GM18526 (cell line): Measurements from ENCODE around the gene PTPN11.
A peak's percentile ranks its signal among the peaks of the same experiment; 100 is the strongest.

ENCODE experiments used
- POLR2A ChIP-seq: IDR thresholded peaks from 3 replicates; pipeline ENCODE4 v1.6.1; 2011; ENCODE audit not compliant: insufficient read length; ENCODE audit errors: extremely low read depth

Gene PTPN11

DNA sequence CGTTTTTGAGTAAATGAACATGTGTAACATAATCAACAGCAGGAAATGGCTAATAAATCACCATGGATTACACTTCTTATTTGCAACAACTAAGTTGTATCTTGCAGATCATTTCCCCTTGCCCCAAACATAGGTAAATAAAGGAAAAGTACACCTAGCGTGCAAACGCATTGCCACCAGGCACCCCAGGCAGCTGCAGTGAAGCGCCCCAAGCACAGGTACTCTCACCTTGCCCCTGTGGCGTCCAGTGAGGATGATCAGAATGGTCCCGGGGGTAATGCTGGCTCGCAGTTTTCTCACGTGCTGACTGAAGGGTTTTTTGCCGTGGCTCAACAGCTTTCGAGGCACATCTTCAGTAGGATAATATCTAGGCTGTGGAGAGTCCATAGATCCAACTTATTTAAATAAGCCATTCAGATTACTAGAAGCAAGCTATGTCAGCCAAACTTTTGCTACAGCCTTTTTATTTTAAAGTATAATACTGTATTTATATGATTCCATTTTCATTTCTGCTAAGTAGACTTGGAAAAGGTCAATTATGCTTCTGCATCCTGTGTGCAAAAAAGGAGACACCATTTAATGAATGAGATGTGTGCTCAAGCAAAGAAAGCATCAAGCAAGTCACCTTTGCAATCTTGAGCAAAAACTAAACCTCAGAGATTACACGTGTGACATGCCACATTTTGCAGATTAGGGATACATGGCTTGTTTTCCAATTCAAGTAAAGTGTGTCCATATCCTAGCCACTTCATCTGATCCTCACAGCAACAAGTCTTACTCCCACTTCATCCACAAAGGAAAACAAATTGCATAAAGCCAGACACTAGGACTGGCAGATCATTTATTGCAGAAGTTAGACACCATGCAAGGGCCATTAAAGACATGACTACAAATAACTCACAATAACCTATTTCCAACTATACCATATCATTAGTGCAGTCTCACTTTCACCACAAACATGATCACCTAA lies 11.9 kb upstream of the PTPN11 start:
- TF ChIP-seq POLR2A, result no peak

DNA sequence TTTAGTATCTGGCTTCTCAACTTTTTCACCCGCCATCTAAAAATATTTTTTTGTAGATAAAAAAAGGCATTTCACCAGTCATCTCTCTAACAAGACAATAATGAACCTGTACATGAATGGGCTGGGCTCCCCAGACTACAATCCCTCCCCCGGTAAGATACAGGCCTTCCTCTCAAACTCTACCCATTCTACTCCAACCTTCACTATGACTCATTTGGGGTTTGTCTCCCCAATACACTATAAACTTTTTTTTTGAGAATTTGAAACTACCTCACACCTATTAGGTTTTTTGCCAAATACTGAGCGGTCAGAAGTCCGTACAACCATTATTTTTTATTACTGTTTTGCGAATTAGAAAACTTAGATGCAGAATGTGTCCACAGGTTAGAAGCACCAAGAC lies 10.1 kb upstream of the PTPN11 start:
- TF ChIP-seq POLR2A, result no peak

DNA sequence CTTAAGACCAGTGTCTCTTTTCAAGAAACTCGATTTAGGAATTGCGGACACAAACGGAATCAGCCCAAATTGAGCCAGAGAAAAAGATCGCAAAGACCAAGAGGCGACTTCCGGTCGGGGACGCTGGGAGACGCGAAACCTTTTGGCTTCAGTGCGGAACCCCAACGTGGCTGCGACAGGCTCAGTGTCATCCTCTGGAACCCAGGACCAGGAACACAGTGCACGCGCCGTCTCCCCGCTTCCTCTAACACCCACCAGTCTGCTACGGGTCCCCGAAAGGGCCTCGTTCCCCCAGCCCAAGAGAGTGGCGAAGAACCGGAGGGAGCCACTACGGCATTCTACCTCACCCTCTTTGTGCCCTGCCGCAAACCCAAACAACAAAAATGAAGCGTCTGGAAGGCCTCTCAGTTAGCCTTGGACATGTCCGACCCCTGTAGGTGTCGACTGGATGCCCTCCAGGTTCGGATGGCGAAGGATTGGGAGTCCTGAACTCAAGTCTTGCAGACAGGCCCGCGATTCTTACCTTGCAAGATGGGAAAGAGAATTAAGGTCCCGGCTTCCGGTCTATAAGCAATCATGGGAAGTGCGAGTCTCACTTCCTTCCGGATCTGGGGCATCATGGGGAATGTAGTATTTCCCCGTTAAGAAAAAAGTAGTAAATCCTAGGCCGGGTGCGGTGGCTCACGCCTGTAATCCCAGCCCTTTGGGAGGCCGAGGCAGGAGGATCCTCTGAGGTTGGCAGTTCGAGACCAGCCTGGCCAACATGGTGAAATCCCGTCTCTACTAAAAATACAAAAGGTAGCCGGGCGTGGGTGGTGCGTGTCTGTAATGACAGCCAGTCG lies 9.5 kb upstream of the PTPN11 start, which contains the start of gene RPL6:
TSS of gene RPL6 (minus strand) at position 542 of the 842 bp plus-strand sequence. CDS start 949 bp downstream, outside the sequence.
- peak; percentile 97 for TF ChIP-seq POLR2A

DNA sequence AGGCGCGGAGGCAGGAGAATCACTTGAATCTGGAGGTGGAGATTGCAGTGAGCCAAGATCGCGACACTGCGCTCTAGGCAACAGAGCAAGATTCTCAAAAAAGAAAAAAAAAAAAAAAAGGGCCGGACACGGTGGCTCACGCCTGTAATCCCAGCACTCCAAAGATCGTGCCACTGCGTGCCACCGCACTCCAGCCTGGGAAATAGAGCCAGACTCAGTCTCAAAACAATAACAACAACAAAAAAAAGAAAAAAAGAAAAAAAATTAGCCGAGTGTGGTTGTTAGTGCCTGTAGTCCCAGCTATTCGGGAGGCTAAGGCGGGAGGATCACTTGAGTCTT lies 8.9 kb upstream of the PTPN11 start:
- TF ChIP-seq POLR2A, result no peak

DNA sequence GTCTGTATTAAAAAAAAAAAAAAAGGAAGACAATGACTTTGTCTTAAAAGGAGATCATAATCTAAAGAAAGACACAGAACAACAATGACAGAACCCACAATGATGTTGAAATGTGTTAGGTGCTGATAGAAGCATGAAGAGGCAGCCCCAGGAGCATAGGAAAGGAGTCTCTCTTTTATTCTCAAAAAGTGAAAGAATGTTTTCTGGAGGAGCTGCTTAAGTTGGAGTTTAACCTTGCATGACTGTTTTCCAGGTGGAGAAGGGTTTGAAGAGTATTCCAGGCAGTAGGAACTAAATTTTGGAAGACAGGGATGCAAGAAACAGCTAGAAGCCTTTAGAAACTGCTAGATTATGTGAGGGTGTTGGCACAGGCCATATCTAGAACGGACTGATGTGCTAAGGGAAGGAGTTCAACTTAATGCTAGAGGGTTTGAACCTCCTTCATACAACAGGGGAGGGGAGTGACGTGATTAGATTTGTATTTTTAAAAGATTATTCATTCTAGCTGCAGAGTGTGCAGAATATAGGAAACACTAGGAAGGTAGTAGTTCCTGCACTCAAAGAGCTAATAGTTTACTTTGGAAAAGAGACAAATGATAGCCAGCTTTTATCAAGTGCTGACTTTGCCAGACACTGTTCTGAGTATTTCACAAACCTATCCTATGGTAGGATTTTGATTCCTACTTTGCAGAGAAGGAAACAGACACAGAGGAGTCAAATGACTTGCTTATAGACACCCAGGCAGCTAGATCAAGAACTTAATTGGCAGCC lies 4.7 kb upstream of the PTPN11 start:
- TF ChIP-seq POLR2A, result no peak

DNA sequence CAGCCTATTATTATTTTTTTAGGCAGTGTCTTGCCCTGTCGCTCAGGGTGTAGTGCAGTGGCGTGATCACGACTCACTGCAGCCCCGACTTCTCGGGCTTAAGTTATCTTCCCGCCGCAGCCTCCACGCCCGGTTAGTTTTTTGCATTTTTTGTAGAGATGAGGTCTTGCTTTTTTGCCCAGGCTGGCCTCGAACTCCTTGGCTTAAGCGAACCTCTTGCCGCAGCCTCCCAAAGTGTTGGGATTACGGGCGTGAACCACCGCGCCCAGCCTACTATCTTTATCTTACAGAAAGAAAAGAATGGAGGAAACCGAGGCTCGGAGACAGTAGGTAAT lies 507 bp upstream of the PTPN11 start:
- TF ChIP-seq POLR2A, result no peak

DNA sequence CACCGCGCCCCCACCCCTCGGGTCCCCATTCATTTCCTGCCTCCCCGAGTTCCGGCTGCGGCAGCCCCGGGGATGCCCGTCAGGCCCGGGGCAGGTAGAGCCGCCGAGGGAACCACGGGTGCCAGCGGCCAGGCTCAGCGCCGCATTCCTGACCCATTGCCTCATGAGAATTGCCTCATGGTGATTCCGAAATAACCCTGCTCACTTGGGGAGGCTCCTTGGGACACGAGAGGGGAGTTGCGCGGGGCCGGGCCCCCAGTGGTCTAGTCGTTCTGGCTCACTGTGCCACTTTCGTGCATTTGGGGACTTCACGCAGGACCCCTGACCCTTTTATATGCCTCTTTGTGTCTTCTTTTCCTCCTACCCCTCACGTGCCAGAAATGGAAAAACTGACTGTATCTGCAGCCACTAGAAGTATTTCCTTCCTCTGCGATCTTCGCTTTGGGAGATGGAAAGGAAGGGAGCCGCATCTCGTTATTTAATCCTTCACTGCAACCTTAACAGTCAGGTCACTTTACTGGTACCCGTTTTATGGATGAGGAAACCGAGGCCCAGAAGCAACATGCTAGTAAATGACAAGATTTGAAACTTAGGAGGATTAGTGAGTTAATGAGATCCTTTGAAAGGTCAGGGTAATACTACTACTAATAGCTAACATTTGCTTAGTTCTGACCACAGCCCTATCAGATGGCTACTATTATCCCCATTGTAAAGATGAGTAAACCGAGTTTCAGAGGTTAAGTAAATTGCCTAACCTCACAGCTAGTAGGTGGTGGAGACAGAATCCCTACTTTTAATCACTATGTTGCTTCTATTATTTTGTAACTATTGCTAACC lies 768 bp downstream of the PTPN11 start:
- TF ChIP-seq POLR2A, result no peak

DNA sequence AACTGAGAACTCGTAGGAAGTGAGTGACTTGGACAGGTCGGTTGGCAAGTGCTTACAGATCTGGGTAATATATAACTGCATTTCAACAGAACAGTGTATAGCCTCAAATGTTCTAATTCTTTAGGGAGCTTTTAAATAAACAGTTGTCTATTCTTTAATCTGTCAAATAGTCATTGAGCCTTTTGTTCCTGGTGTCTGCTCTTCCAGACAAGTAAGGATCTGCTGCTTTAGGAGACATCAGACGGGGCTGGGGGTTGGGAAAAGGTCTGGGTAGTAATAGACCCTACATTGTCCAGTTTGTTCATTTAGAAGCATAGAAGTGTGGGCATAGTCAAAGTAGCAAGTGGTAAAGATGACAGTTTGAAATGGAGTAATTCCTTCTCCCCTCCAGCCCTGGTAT lies 2.0 kb downstream of the PTPN11 start:
- TF ChIP-seq POLR2A, result no peak

DNA sequence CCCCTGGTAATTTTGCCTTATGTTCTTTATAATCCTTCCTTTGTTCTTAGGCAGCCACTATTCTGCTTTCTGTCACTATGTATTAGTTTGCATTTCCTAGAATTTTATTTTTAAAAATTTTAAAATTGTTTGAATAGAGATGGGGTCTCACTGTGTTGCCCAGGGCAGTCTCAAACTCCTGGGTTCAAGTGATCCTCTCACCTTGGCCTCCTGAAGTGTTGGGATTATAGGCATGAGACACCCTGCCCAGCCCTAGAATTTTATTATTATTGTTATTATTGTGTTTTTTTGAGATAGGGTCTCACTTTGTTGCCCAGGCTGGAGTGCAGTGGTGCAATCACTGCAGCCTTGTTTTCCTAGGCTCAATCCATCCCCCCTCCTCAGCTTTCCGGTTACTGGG lies 2.6 kb downstream of the PTPN11 start:
- TF ChIP-seq POLR2A, result no peak

DNA sequence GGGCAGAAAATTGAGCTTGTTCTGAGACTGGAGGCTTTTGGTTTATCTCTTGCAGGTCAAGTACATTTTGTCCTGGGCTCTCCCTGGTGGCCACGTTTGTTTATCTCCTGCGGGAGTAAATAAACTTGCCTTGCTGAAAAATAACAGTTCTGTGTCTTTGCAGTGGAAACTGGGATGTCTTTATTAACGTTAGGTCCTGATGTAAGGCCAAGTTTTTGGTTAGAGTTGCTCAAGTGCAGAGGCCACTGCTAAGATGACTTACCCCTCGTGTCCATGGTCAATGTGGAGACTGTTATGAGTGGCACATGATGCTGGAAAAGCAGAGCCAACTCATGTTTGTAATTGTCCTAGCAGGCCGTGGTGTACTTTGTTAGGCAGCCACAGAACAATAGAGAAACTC lies 3.8 kb downstream of the PTPN11 start:
- no peak for TF ChIP-seq POLR2A

DNA sequence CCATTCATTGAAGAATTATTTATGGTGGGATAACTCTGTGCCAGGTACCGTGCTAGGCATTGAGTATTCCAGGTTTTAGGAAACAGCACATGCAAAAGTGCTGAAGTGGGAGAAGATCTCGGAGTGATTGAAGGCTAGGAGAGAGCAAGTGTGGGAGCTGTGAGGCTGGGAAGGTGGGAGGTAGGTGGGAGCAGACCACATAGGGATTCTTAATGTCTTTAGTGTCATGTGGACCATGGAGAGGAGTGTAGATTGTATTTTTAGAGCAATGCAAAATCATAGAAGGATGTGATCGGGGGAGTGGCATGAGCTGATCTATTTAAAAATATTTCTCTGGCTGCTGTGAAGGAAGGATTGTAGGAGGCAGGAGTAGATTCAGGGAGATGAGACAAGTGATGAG lies 5.4 kb downstream of the PTPN11 start:
- TF ChIP-seq POLR2A, result no peak

DNA sequence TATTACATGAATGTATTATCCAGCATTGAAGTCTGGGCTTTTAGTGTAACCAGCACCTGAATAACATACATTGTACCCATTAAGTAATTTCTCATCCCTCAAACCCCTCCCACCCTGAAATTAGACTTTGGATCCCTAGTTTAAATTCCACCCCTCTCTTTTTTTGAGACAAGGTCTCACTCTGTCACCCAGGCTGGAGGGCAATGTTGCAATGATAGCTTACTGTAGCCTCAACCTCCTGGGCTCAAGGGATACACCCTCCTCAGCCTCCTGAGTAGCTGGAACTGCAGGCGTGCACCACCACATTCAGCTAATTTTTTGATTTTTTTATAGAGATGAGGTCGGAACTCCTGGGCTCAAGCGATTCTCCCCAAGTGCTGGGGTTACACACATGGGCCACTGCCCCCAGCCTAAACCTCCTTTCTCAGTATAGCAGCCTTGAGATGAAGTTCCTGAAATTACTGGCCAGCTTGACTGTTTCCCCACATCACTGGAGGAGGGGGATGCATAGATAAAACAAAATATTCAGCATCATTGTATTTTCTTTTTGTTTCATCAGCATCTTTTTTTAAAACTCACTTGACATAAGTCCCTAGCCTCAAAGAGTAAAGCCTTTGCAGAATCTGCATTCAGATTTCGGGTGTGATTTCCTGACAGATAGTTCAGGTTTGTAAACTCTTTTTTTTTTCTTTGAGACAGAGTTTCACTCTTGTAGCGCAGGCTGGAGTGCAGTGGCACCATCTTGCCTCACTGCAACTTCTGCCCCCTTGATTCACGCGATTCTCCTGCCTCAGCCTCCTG lies 7.0 kb downstream of the PTPN11 start:
- TF ChIP-seq POLR2A, result no peak

DNA sequence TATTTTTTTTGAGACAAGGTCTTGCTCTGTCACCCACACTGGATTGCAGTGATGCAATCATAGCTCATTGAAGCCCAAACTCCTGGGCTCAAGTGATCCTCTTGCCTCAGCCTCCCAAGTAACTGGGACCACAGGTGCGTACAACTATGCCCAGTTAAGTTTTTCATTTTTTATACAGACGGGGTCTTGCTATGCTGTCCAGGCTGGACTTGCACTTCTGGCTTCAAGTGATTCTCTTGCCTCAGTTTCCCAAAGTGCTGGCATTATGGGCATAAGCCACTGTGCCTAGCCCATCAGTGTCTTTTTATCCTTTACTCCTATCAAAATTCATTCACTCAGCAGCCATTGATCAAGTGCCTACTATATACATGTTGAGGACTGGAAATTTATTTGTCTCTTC lies 9.0 kb downstream of the PTPN11 start:
- TF ChIP-seq POLR2A, result no peak

DNA sequence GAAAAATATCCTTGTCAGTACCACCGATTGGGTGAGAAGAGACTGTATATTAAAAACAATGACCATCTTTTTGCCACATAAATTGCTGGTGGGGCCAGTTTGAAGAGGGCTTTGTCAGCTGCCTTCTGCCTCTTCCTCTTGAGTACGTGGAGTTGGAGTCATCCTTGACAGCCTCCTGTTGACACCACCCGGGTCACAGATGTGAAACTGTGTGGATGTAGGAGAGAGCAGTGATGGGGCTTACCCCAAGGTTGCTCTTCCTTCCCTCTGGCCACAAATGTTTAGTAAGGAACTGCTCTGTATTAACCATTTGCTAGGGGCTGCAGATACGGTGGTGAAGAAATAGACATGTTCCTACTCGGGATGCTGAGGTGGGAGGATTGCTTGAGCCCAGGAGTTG lies 12.2 kb downstream of the PTPN11 start:
- no peak for TF ChIP-seq POLR2A
